Central memory CD8-positive, alpha-beta T cell (primary cell): ENCODE measurements around the gene SPDYE6.
"Not testable (repeated sequence)": the region's sequence is repeated elsewhere in the genome, so short reads cannot be mapped to it uniquely, and the experiment has no call there.

Experiments
- ATAC-seq: fragments of 150-1000 bp; cut with Tn5 transposase; replicated peaks from 2 replicates; pipeline ENCODE4 v1.10.0; 2022; ENCODE audit warnings: mild to moderate bottlenecking, moderate FRiP score, moderate number of reproducible peaks; ENCODE audit not compliant: poor library complexity, severe bottlenecking; ENCODE audit errors: extremely low read depth
- DNase-seq, 2 donors: peaks; one replicate each; pipeline ENCODE4 v3.0.0; 2021; ENCODE audit warnings: low spot score in 2 of 2
- H3K27ac Mint-ChIP-seq: one replicate; pipeline ENCODE4 v1.8.0; 2022; ENCODE audit warnings: low read depth, mild to moderate bottlenecking, moderate library complexity, mixed read lengths
- H3K27me3 Mint-ChIP-seq: one replicate; pipeline ENCODE4 v1.8.0; 2022; ENCODE audit warnings: mixed read lengths
- H3K36me3 Mint-ChIP-seq: one replicate; pipeline ENCODE4 v1.8.0; 2022; ENCODE audit warnings: mild to moderate bottlenecking, moderate library complexity, mixed read lengths; ENCODE audit not compliant: insufficient read depth
- H3K4me1 Mint-ChIP-seq: one replicate; pipeline ENCODE4 v1.8.0; 2022; ENCODE audit warnings: mixed read lengths
- H3K4me3 Mint-ChIP-seq: one replicate; pipeline ENCODE4 v1.8.0; 2022; ENCODE audit warnings: mild to moderate bottlenecking, moderate library complexity, mixed read lengths
- H3K9me3 Mint-ChIP-seq: one replicate; pipeline ENCODE4 v1.8.0; 2022; ENCODE audit warnings: mixed read lengths

Gene SPDYE6

DNA sequence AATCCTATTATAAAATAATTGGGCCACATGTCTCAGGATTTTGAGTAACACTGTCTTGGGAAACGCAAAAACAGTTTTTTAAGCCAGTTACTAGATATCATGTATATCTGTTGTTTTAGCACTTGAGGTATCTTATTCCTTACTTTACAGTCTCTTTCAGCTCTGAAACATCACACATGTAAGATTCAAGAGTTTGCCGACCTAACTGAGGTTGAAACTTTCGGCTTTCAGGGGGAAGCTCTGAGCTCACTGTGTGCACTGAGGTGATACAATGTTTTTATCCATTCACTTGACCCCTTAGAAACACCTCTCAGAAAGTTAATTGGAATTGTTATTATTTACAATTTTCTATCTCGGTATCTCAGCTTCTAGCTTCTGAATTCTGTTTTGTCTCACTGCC lies 18.8 kb downstream of the SPDYE6 start:
- not testable (repeated sequence) for ATAC-seq, H3K36me3 Mint-ChIP-seq, H3K4me1 Mint-ChIP-seq, H3K4me3 Mint-ChIP-seq, H3K27ac Mint-ChIP-seq, H3K27me3 Mint-ChIP-seq, DNase-seq, H3K9me3 Mint-ChIP-seq

GRCh38 chr7:102337002-102337401 lies 19.2 kb downstream of the SPDYE6 start:
- H3K4me3 Mint-ChIP-seq, H3K9me3 Mint-ChIP-seq, H3K4me1 Mint-ChIP-seq, H3K27ac Mint-ChIP-seq, H3K36me3 Mint-ChIP-seq, H3K27me3 Mint-ChIP-seq, ATAC-seq, DNase-seq: not testable (repeated sequence)

DNA sequence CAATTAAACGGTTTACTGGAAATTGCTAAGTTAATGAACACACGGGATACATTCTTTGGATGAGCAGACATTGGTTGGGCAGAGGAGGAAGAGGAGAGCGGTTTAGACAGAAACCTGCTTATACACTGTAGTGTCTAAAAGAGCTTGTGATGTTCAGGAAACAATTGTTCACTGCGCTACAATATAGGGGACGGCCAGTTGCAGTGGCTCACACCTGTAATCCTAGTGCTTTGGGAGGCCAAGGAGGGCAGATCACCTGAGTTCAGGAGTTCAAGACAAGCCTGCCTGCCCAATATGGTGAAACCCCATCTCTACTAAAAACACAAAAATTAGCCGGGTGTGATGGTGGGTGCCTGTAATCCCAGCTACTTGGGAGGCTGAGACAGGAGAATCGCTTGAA lies 20.7 kb downstream of the SPDYE6 start:
- not testable (repeated sequence) for ATAC-seq, H3K4me1 Mint-ChIP-seq

GRCh38 chr7:102330666-102331460 lies 25.4 kb downstream of the SPDYE6 start:
- not testable (repeated sequence) for ATAC-seq, H3K27ac Mint-ChIP-seq, H3K4me3 Mint-ChIP-seq, DNase-seq, H3K36me3 Mint-ChIP-seq, H3K9me3 Mint-ChIP-seq, H3K4me1 Mint-ChIP-seq
- peaks cover 21% of the 10 kb centered on the region for H3K27me3 Mint-ChIP-seq

More for the DNA sequence above, 20.7 kb downstream of the SPDYE6 start:
- H3K4me3 Mint-ChIP-seq, H3K27me3 Mint-ChIP-seq, H3K27ac Mint-ChIP-seq, H3K9me3 Mint-ChIP-seq, H3K36me3 Mint-ChIP-seq, DNase-seq: not testable (repeated sequence)

DNA sequence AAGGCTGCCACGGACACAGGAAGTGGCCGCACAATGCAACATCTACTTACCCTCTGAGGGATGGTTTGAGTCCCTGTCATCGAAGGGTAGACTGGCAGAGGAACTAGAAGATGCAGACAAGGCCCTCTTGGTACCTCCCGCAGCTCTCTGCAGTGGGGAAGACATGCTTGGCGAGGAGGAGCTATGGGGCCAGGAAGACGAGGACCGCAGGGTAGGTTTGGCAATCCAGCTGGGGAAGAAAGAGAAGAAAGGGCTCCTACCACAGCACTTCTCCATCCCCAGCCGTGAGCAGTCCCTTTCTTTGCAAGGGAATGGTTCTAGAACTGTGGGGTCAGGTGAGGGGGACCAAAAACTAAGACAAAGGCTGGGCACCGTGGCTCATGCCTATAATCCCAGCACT lies 26.9 kb downstream of the SPDYE6 start:
- Mint-ChIP-seq H3K27me3 (peaks cover 21% of the 10 kb centered on the region), H3K4me3 (peak overlapping the region; percentile 74), H3K27ac (peak overlapping the region; percentile 96)
- not testable (repeated sequence) for H3K36me3 Mint-ChIP-seq, H3K4me1 Mint-ChIP-seq, H3K9me3 Mint-ChIP-seq, DNase-seq
- ATAC-seq: peak; percentile 11

GRCh38 chr7:102328863-102329262 lies 27.4 kb downstream of the SPDYE6 start:
- peak; percentile 76 for ATAC-seq
- H3K27ac Mint-ChIP-seq: peak overlapping the region; percentile 96
- H3K4me3 Mint-ChIP-seq: peak overlapping the region; percentile 74
- not testable (repeated sequence) for H3K36me3 Mint-ChIP-seq, H3K4me1 Mint-ChIP-seq, H3K9me3 Mint-ChIP-seq, DNase-seq
- H3K27me3 Mint-ChIP-seq: peaks cover 21% of the 10 kb centered on the region

DNA sequence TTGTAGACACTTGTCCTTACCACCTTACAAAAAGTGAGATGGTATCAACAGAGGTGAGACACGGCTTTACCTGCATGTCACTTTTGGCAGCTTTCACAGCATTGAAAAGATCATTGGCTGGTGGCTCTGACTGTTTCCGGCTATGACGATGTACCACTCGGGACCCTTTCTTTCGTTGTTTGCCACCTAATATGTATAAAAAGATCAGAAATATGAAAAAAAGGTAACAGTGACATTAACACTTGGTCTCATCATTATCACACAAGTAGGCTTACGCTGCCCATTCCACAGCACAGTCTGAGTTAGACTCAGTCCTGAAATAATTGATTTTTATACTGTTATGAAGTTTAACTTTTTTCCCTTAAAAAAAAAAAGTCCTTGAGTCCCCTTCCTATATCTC lies 29.1 kb downstream of the SPDYE6 start:
- Mint-ChIP-seq H3K27me3 (peaks cover 18% of the 10 kb centered on the region), H3K4me3 (peak overlapping the region; percentile 62), H3K27ac (peak overlapping the region; percentile 93)
- not testable (repeated sequence) for DNase-seq, H3K9me3 Mint-ChIP-seq, ATAC-seq, H3K36me3 Mint-ChIP-seq, H3K4me1 Mint-ChIP-seq

GRCh38 chr7:102326157-102326889 lies 29.9 kb downstream of the SPDYE6 start:
- ATAC-seq (no peak), DNase-seq (no peak)
- Mint-ChIP-seq H3K9me3 (no peaks in the 10 kb centered on the region), H3K36me3 (peaks cover 4% of the 10 kb centered on the region), H3K4me3 (no peak overlapping the region), H3K4me1 (peaks cover 4% of the 10 kb centered on the region), H3K27ac (no peak overlapping the region), H3K27me3 (peaks cover 12% of the 10 kb centered on the region)

DNA sequence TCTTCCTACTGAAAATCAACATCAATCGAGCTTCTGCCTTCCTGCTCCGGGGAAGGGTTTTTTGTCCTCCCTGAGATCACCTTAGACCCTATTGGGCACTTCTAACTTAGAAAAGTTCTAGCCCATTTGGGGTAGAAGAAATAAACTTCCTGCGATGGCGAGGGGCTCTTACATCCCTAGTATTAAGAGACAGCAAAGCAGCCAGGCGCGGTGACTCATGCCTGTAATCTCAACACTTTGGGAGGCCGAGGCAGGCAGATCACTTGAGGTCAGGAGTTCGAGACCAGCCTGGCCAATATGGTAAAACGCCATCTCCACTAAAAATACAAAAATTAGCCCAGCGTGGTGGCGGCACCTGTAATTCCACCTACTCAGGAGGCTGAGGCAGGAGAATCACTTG lies 31.1 kb downstream of the SPDYE6 start:
- not testable (repeated sequence) for DNase-seq, ATAC-seq, H3K4me1 Mint-ChIP-seq, H3K4me3 Mint-ChIP-seq, H3K9me3 Mint-ChIP-seq, H3K27ac Mint-ChIP-seq, H3K36me3 Mint-ChIP-seq
- peaks cover 12% of the 10 kb centered on the region for H3K27me3 Mint-ChIP-seq

- ATAC-seq (no peak), DNase-seq (no peak)
- H3K27me3 Mint-ChIP-seq: peaks cover 12% of the 10 kb centered on the region
- no peaks in the 10 kb centered on the region for H3K9me3 Mint-ChIP-seq
- H3K4me1 Mint-ChIP-seq: peaks cover 4% of the 10 kb centered on the region
- H3K36me3 Mint-ChIP-seq: peaks cover 4% of the 10 kb centered on the region
- no peak overlapping the region for H3K27ac Mint-ChIP-seq
- H3K4me3 Mint-ChIP-seq: no peak overlapping the region
Observed at GRCh38 chr7:102323914-102324195, 32.4 kb downstream of the SPDYE6 start.

DNA sequence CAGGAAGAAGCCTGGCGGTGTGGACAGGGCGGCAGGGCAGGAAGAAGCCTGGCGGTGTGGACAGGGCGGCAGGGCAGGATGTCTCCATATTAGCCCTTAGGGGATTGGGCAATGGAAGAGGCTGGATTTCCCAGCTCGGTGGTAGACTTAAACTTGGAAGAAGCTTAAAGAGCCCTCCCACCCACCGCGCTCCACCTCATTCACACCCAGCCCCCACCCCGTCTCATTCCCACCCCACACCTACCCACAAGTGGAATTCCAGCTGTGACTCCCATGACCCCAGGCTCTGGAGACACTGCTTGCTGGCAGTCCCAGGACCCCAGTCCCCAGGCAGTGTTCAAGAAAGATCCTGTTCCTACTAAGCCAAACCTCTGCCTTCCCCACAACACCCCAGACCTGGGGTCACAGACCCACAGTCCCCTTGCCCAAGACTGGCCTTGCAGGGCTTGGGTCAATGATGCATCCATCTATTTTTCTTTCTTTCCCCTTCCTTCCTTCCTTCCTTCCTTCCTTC lies 34.0 kb downstream of the SPDYE6 start:
- ATAC-seq: no peak
- Mint-ChIP-seq H3K27ac (no peak overlapping the region), H3K27me3 (peaks cover 4% of the 10 kb centered on the region), H3K4me1 (no peaks in the 10 kb centered on the region), H3K9me3 (no peaks in the 10 kb centered on the region), H3K4me3 (no peak overlapping the region), H3K36me3 (peaks cover 3% of the 10 kb centered on the region)
- DNase-seq: no peak

GRCh38 chr7:102321351-102322201 lies 34.7 kb downstream of the SPDYE6 start:
- no peaks in the 10 kb centered on the region for H3K4me1 Mint-ChIP-seq
- peaks cover 5% of the 10 kb centered on the region for H3K36me3 Mint-ChIP-seq
- no peaks in the 10 kb centered on the region for H3K9me3 Mint-ChIP-seq
- ATAC-seq (peak; percentile 56), DNase-seq (no peak)
- H3K27me3 Mint-ChIP-seq: no peaks in the 10 kb centered on the region
- H3K4me3 Mint-ChIP-seq: peak overlapping the region; percentile 18
- H3K27ac Mint-ChIP-seq: no peak overlapping the region
